Left ventricle myocardium inferior (tissue), 1 donor: Measurements from ENCODE around the gene RCAN2. TPM values are rescaled to one million over a fixed set of nuclear protein-coding genes. Genes with fewer than 3 reads are reported as not detected.

Source experiments
- DNase-seq: peaks from one replicate; pipeline ENCODE4 v3.0.0-alpha.2; 2020
- H3K27ac ChIP-seq: fragments of 200-600 bp; replicated peaks from 2 replicates; pipeline ENCODE4 v1.8.0; 2021
- H3K27me3 ChIP-seq: fragments of 200-600 bp; 2 replicates; pipeline ENCODE4 v1.8.0; 2021; ENCODE audit warnings: low read depth
- H3K36me3 ChIP-seq: fragments of 200-600 bp; 2 replicates; pipeline ENCODE4 v1.8.0; 2021
- H3K4me1 ChIP-seq: fragments of 200-600 bp; 2 replicates; pipeline ENCODE4 v1.8.0; 2021
- H3K4me3 ChIP-seq: fragments of 200-600 bp; 2 replicates; pipeline ENCODE4 v1.8.0; 2021; ENCODE audit warnings: mild to moderate bottlenecking, moderate library complexity
- H3K9me3 ChIP-seq: fragments of 200-600 bp; replicated peaks from 2 replicates; pipeline ENCODE4 v1.8.0; 2021
- CTCF ChIP-seq: fragments of 200-600 bp; IDR thresholded peaks from 2 replicates; pipeline ENCODE4 v1.8.0; 2021; ENCODE audit warnings: antibody characterized with exemption, mild to moderate bottlenecking, borderline replicate concordance
- intact Hi-C: fragments of 100-400 bp; cut with micrococcal nuclease; formaldehyde crosslinking; loops from one replicate; pipeline ENCODE4 v1.11.0; 2022
- total RNA-seq: library from RNA; stranded (reverse); fragmentation: NEBNext Ultra II Directional; extraction: Animal tissue kit (Norgen Biotek cat#: 25700); gene quantifications from one replicate; pipeline ENCODE4 v1.2.1, GENCODE V29; 2021
- donor health status: DM: no; HTN: yes; CAD: no; lungs with severe emphysema.

The RCAN2 gene
- total RNA-seq, 1 donor from 2014 or later = 312 TPM

GRCh38 chr6:46381057-46381456, 110.2 kb downstream of the RCAN2 start:
- no peak overlapping the region for H3K4me3 ChIP-seq
- H3K36me3 ChIP-seq = no peaks in the 10 kb centered on the region
- no peak for TF ChIP-seq CTCF
- intact Hi-C loops = no loop called here
- no peaks in the 10 kb centered on the region for H3K27me3 ChIP-seq
- DNase-seq = no peak
- peak overlapping the region; percentile 65 for H3K27ac ChIP-seq
- H3K9me3 ChIP-seq = no peaks in the 10 kb centered on the region
- peaks cover 92% of the 10 kb centered on the region for H3K4me1 ChIP-seq

- DNase-seq = no peak
- no peaks in the 10 kb centered on the region for H3K36me3 ChIP-seq
- TF ChIP-seq CTCF = no peak
- peaks cover 94% of the 10 kb centered on the region for H3K4me1 ChIP-seq
- H3K4me3 ChIP-seq = no peak overlapping the region
- no peaks in the 10 kb centered on the region for H3K27me3 ChIP-seq
- intact Hi-C loops = no loop called here
- H3K27ac ChIP-seq = peak overlapping the region; percentile 65
- H3K9me3 ChIP-seq = no peaks in the 10 kb centered on the region
Observed at GRCh38 chr6:46380152-46380807, 111.0 kb downstream of the RCAN2 start.

- Histone ChIP-seq H3K4me1 (peaks cover 80% of the 10 kb centered on the region), H3K27me3 (no peaks in the 10 kb centered on the region), H3K36me3 (no peaks in the 10 kb centered on the region), H3K27ac (peak overlapping the region; percentile 65), H3K9me3 (no peaks in the 10 kb centered on the region), H3K4me3 (no peak overlapping the region)
- intact Hi-C loops = no loop called here
- TF ChIP-seq CTCF = no peak
- DNase-seq = no peak
Observed at GRCh38 chr6:46378882-46379416, 112.3 kb downstream of the RCAN2 start.

GRCh38 chr6:46378161-46378881, 112.9 kb downstream of the RCAN2 start:
- no peak for DNase-seq
- H3K4me3 ChIP-seq = no peak overlapping the region
- H3K36me3 ChIP-seq = no peaks in the 10 kb centered on the region
- H3K4me1 ChIP-seq = peaks cover 74% of the 10 kb centered on the region
- no peaks in the 10 kb centered on the region for H3K9me3 ChIP-seq
- TF ChIP-seq CTCF = no peak
- H3K27me3 ChIP-seq = no peaks in the 10 kb centered on the region
- intact Hi-C loops = no loop called here
- H3K27ac ChIP-seq = no peak overlapping the region

GRCh38 chr6:46377209-46377608, 114.0 kb downstream of the RCAN2 start:
- H3K27ac ChIP-seq = peak overlapping the region; percentile 18
- no peaks in the 10 kb centered on the region for H3K9me3 ChIP-seq
- intact Hi-C loops = no loop called here
- no peaks in the 10 kb centered on the region for H3K27me3 ChIP-seq
- H3K4me1 ChIP-seq = peaks cover 72% of the 10 kb centered on the region
- TF ChIP-seq CTCF = no peak
- H3K4me3 ChIP-seq = no peak overlapping the region
- no peaks in the 10 kb centered on the region for H3K36me3 ChIP-seq
- DNase-seq = no peak
